Measurements from ENCODE around the gene WWTR1. TPM values are rescaled to one million over a fixed set of nuclear protein-coding genes. Genes with fewer than 3 reads are reported as not detected.

The WWTR1 gene
- total RNA-seq, 1 experiment from 2014 or later, result 25.5 TPM

GRCh38 chr3:149476225-149476624, 181.6 kb downstream of the WWTR1 start:
- CTCF ChIA-PET, result no interaction called here
- TF ChIP-seq TP53 (CRISPR knock-in tag; IDR thresholded peaks at IDR 0.05) (no peak), JUN (CRISPR knock-in tag; IDR thresholded peaks at IDR 0.05) (no peak), FOXK1 (CRISPR knock-in tag; IDR thresholded peaks at IDR 0.05) (no peak), E2F1 (CRISPR knock-in tag; IDR thresholded peaks at IDR 0.05) (no peak), NFE2L1 (CRISPR knock-in tag; IDR thresholded peaks at IDR 0.05) (no peak), ERG (CRISPR knock-in tag; IDR thresholded peaks at IDR 0.05) (no peak), AFF4 (CRISPR knock-in tag; IDR thresholded peaks at IDR 0.05; ENCODE audit: borderline replicate concordance) (no peak), ZNF232 (CRISPR knock-in tag; IDR thresholded peaks at IDR 0.05) (no peak), NR1H2 (CRISPR knock-in tag; IDR thresholded peaks at IDR 0.05) (no peak), GRHL2 (CRISPR knock-in tag; IDR thresholded peaks at IDR 0.05; ENCODE audit: insufficient replicate concordance, severe bottlenecking) (no peak)
- TF ChIP-seq, protein P1, sequence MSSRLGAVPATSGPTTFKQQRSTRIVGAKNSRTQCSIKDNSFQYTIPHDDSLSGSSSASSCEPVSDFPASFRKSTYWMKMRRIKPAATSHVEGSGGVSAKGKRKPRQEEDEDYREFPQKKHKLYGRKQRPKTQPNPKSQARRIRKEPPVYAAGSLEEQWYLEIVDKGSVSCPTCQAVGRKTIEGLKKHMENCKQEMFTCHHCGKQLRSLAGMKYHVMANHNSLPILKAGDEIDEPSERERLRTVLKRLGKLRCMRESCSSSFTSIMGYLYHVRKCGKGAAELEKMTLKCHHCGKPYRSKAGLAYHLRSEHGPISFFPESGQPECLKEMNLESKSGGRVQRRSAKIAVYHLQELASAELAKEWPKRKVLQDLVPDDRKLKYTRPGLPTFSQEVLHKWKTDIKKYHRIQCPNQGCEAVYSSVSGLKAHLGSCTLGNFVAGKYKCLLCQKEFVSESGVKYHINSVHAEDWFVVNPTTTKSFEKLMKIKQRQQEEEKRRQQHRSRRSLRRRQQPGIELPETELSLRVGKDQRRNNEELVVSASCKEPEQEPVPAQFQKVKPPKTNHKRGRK (CRISPR knock-in tag; IDR thresholded peaks at IDR 0.05; ENCODE audit: borderline replicate concordance), result no peak
- ATAC-seq (no peak), DNase-seq (ENCODE audit: low spot score) (no peak)
- POLR2A ChIA-PET, result interaction anchor here (1.0 kb wide), 1 partner anchor 459 kb away, joined by 3 read pairs; no protein-coding TSS in a partner anchor
- Mint-ChIP-seq H3K4me1 (peaks cover 19% of the 10 kb centered on the region), H3K27ac (no peak overlapping the region), H3K27me3 (ENCODE audit: low read depth) (peaks cover 8% of the 10 kb centered on the region; the same call in 1 of the 2 replicates), H3K9me3 (no peaks in the 10 kb centered on the region), H3K4me3 (no peak overlapping the region), H3K36me3 (no peaks in the 10 kb centered on the region)

GRCh38 chr3:149475451-149476060, 182.3 kb downstream of the WWTR1 start:
- Mint-ChIP-seq H3K27me3 (ENCODE audit: low read depth) (peaks cover 8% of the 10 kb centered on the region; the same call in 1 of the 2 replicates), H3K36me3 (no peaks in the 10 kb centered on the region), H3K4me1 (peaks cover 19% of the 10 kb centered on the region), H3K27ac (no peak overlapping the region), H3K9me3 (no peaks in the 10 kb centered on the region), H3K4me3 (no peak overlapping the region)
- no peak for DNase-seq (ENCODE audit: low spot score)
- no peak for ATAC-seq
- CTCF ChIA-PET, result interaction anchor here (2.5 kb wide), 1 partner anchor 13 kb away, joined by 8 read pairs; no protein-coding TSS in a partner anchor
- POLR2A ChIA-PET, result no interaction called here
- TF ChIP-seq, protein P2, sequence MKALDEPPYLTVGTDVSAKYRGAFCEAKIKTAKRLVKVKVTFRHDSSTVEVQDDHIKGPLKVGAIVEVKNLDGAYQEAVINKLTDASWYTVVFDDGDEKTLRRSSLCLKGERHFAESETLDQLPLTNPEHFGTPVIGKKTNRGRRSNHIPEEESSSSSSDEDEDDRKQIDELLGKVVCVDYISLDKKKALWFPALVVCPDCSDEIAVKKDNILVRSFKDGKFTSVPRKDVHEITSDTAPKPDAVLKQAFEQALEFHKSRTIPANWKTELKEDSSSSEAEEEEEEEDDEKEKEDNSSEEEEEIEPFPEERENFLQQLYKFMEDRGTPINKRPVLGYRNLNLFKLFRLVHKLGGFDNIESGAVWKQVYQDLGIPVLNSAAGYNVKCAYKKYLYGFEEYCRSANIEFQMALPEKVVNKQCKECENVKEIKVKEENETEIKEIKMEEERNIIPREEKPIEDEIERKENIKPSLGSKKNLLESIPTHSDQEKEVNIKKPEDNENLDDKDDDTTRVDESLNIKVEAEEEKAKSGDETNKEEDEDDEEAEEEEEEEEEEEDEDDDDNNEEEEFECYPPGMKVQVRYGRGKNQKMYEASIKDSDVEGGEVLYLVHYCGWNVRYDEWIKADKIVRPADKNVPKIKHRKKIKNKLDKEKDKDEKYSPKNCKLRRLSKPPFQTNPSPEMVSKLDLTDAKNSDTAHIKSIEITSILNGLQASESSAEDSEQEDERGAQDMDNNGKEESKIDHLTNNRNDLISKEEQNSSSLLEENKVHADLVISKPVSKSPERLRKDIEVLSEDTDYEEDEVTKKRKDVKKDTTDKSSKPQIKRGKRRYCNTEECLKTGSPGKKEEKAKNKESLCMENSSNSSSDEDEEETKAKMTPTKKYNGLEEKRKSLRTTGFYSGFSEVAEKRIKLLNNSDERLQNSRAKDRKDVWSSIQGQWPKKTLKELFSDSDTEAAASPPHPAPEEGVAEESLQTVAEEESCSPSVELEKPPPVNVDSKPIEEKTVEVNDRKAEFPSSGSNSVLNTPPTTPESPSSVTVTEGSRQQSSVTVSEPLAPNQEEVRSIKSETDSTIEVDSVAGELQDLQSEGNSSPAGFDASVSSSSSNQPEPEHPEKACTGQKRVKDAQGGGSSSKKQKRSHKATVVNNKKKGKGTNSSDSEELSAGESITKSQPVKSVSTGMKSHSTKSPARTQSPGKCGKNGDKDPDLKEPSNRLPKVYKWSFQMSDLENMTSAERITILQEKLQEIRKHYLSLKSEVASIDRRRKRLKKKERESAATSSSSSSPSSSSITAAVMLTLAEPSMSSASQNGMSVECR (CRISPR knock-in tag; IDR thresholded peaks at IDR 0.05; ENCODE audit: borderline replicate concordance), result no peak
- TF ChIP-seq CREB1 (CRISPR knock-in tag; IDR thresholded peaks at IDR 0.05) (no peak), ZNF232 (CRISPR knock-in tag; IDR thresholded peaks at IDR 0.05) (no peak), ERG (CRISPR knock-in tag; IDR thresholded peaks at IDR 0.05) (no peak), TEAD1 (CRISPR knock-in tag; IDR thresholded peaks at IDR 0.05) (no peak)
- TF ChIP-seq, protein P3, sequence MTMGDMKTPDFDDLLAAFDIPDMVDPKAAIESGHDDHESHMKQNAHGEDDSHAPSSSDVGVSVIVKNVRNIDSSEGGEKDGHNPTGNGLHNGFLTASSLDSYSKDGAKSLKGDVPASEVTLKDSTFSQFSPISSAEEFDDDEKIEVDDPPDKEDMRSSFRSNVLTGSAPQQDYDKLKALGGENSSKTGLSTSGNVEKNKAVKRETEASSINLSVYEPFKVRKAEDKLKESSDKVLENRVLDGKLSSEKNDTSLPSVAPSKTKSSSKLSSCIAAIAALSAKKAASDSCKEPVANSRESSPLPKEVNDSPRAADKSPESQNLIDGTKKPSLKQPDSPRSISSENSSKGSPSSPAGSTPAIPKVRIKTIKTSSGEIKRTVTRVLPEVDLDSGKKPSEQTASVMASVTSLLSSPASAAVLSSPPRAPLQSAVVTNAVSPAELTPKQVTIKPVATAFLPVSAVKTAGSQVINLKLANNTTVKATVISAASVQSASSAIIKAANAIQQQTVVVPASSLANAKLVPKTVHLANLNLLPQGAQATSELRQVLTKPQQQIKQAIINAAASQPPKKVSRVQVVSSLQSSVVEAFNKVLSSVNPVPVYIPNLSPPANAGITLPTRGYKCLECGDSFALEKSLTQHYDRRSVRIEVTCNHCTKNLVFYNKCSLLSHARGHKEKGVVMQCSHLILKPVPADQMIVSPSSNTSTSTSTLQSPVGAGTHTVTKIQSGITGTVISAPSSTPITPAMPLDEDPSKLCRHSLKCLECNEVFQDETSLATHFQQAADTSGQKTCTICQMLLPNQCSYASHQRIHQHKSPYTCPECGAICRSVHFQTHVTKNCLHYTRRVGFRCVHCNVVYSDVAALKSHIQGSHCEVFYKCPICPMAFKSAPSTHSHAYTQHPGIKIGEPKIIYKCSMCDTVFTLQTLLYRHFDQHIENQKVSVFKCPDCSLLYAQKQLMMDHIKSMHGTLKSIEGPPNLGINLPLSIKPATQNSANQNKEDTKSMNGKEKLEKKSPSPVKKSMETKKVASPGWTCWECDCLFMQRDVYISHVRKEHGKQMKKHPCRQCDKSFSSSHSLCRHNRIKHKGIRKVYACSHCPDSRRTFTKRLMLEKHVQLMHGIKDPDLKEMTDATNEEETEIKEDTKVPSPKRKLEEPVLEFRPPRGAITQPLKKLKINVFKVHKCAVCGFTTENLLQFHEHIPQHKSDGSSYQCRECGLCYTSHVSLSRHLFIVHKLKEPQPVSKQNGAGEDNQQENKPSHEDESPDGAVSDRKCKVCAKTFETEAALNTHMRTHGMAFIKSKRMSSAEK (CRISPR knock-in tag; IDR thresholded peaks at IDR 0.05; ENCODE audit: borderline replicate concordance), result no peak

Measured in WTC11 (cell line).